Neural cell (in vitro differentiated cells): Measurements from ENCODE around the gene ATP5ME. TPM values are rescaled to one million over a fixed set of nuclear protein-coding genes. Genes with fewer than 3 reads are reported as not detected.

ENCODE experiments used
- H2AFZ ChIP-seq: fragments of 200-600, 300-800 bp; sonication (generic), shearing (Covaris generic); 2 replicates; pipeline ENCODE4 v1.6.0; 2014; ENCODE audit warnings: low read depth, mild to moderate bottlenecking, antibody characterized with exemption, low read length, moderate library complexity
- H3F3A ChIP-seq: fragments of 200-600 bp; shearing (Covaris generic); 2 replicates; pipeline ENCODE4 v1.6.1; 2016; ENCODE audit warnings: mild to moderate bottlenecking, moderate library complexity, mixed read lengths, antibody characterized with exemption, low read length; ENCODE audit not compliant: insufficient read depth, poor library complexity, severe bottlenecking
- H3K27ac ChIP-seq: fragments of 200-600, 300-800 bp; sonication (generic), shearing (Covaris generic); 2 replicates; pipeline ENCODE4 v1.5.1; 2014; ENCODE audit warnings: mild to moderate bottlenecking, low read length, moderate library complexity
- H3K27me3 ChIP-seq: fragments of 300-800, 200-600 bp; sonication (generic), shearing (Covaris generic); 2 replicates; pipeline ENCODE4 v1.6.0; 2014; ENCODE audit warnings: mild to moderate bottlenecking, low read depth, low read length, moderate library complexity; ENCODE audit not compliant: insufficient read depth
- H3K36me3 ChIP-seq: fragments of 300-800, 200-600 bp; sonication (generic), shearing (Covaris generic); 2 replicates; pipeline ENCODE4 v1.5.1; 2014; ENCODE audit warnings: mild to moderate bottlenecking, antibody characterized with exemption, low read length, moderate library complexity; ENCODE audit not compliant: insufficient read depth
- H3K4me2 ChIP-seq: fragments of 300-800, 200-600 bp; sonication (generic), shearing (Covaris generic); 2 replicates; pipeline ENCODE4 v1.6.0; 2014; ENCODE audit warnings: mild to moderate bottlenecking, low read length
- H3K4me3 ChIP-seq: fragments of 300-800, 200-600 bp; sonication (generic), shearing (Covaris generic); 2 replicates; pipeline ENCODE4 v1.5.1; 2014; ENCODE audit warnings: mild to moderate bottlenecking, low read length, moderate library complexity
- H3K79me2 ChIP-seq: fragments of 200-600 bp; shearing (Covaris generic); replicated peaks from 2 replicates; pipeline ENCODE4 v1.6.0; 2014; ENCODE audit warnings: mild to moderate bottlenecking, low read length, moderate library complexity; ENCODE audit not compliant: insufficient read depth
- H3K9ac ChIP-seq: fragments of 300-800, 200-600 bp; sonication (generic), shearing (Covaris generic); 2 replicates; pipeline ENCODE4 v1.6.1; 2016; ENCODE audit warnings: mild to moderate bottlenecking, low read length, mixed read lengths
- H3K9me2 ChIP-seq: fragments of 200-600 bp; shearing (Covaris generic); 2 replicates; pipeline ENCODE4 v1.6.1; 2016; ENCODE audit warnings: mild to moderate bottlenecking, low read length, mixed read lengths; ENCODE audit not compliant: insufficient read depth
- H3K9me3 ChIP-seq: fragments of 200-600, 300-800 bp; sonication (generic), shearing (Covaris generic); 2 replicates; pipeline ENCODE4 v1.6.1; 2016; ENCODE audit warnings: mild to moderate bottlenecking, mixed run types, low read length, moderate library complexity, mixed read lengths
- H4K20me1 ChIP-seq: fragments of 200-600 bp; shearing (Covaris generic); 2 replicates; pipeline ENCODE4 v1.6.1; 2016; ENCODE audit warnings: mild to moderate bottlenecking, mixed run types; ENCODE audit not compliant: insufficient read depth
- EP300 ChIP-seq: fragments of 450-650 bp; conservative IDR thresholded peaks from 2 replicates; pipeline ENCODE4 v1.6.1; 2014; ENCODE audit warnings: antibody characterized with exemption, mild to moderate bottlenecking, moderate library complexity; ENCODE audit not compliant: poor library complexity, severe bottlenecking
- EZH2 ChIP-seq: fragments of 200-600, 300-800 bp; shearing (Covaris generic), sonication (generic); IDR thresholded peaks from 2 replicates; pipeline ENCODE4 v1.6.1; 2014; ENCODE audit warnings: antibody characterized with exemption, low read length, borderline replicate concordance, mild to moderate bottlenecking; ENCODE audit not compliant: insufficient read depth, poor library complexity, severe bottlenecking
- MXI1 ChIP-seq: fragments of 450-650 bp; conservative IDR thresholded peaks from 2 replicates; pipeline ENCODE4 v1.6.1; 2014; ENCODE audit warnings: antibody characterized with exemption, mild to moderate bottlenecking; ENCODE audit not compliant: poor library complexity, severe bottlenecking
- POLR2AphosphoS5 ChIP-seq: IDR thresholded peaks from 2 replicates; pipeline ENCODE4 v1.6.1; 2012
- RAD21 ChIP-seq: fragments of 450-650 bp; conservative IDR thresholded peaks from 2 replicates; pipeline ENCODE4 v1.6.1; 2014; ENCODE audit warnings: antibody characterized with exemption, mild to moderate bottlenecking, moderate library complexity
- REST ChIP-seq: IDR thresholded peaks from 2 replicates; pipeline ENCODE4 v1.6.1; 2012; ENCODE audit warnings: borderline replicate concordance
- SMC3 ChIP-seq: fragments of 450-650 bp; conservative IDR thresholded peaks from 2 replicates; pipeline ENCODE4 v1.6.1; 2014; ENCODE audit warnings: antibody characterized with exemption, mild to moderate bottlenecking, moderate library complexity; ENCODE audit not compliant: poor library complexity
- TAF1 ChIP-seq: IDR thresholded peaks from 2 replicates; pipeline ENCODE4 v1.6.1; 2012; ENCODE audit warnings: low read depth
- polyA plus RNA-seq: library from polyadenylated mRNA; depleted of rRNA; stranded (reverse); fragments of >200 nt; gene quantifications from 2 replicates; pipeline ENCODE4 v1.2.3, GENCODE V29; 2014
- TF ChIP-seq, protein P1 (sequence below): fragments of 450-650 bp; IDR thresholded peaks from 2 replicates; pipeline ENCODE4 v1.5.1; 2014; ENCODE audit warnings: antibody characterized with exemption, mild to moderate bottlenecking, moderate library complexity; ENCODE audit not compliant: poor library complexity, severe bottlenecking

Gene ATP5ME
- polyA plus RNA-seq, 1 donor from 2014 or later = 156 TPM

- Histone ChIP-seq H3K9ac (no peak overlapping the region), H3K27ac (no peak overlapping the region), H3K79me2 (no peaks in the 10 kb centered on the region)
Measured at GRCh38 chr4:637536-638280, 36.4 kb downstream of the ATP5ME start.

DNA sequence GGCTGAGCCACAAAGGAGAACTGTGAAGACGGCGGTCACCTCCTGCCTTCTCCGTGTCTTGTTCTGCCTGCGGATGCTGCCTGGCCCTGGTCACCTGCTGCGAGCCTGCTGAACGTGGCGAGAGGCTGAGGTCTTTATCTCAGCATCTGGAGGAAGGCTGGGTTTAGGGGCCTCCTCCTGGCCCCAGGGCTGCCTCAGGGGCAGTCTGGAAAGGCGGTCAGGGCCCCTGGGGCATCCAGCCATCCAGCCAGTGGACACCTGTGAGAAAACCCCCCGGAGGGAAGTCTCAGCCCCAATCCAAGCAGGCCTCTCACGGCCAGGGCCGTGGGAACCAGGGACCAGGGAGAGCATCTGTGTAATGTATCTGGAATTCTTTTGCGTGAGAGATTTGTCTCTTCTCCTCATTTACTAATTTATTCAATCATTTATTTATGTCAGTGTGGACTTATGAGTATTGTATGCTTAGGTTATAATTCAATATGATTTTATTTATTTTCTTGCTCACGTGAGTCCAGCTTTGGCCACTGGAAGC lies 37.4 kb downstream of the ATP5ME start:
- H3K9ac ChIP-seq = no peak overlapping the region
- H3K79me2 ChIP-seq = no peaks in the 10 kb centered on the region
- H3K27me3 ChIP-seq = no peaks in the 10 kb centered on the region
- H2AFZ ChIP-seq = no peak overlapping the region
- no peaks in the 10 kb centered on the region for H4K20me1 ChIP-seq
- no peaks in the 10 kb centered on the region for H3F3A ChIP-seq
- no peaks in the 10 kb centered on the region for H3K36me3 ChIP-seq
- no peak overlapping the region for H3K27ac ChIP-seq
- no peak overlapping the region for H3K4me2 ChIP-seq
- no peaks in the 10 kb centered on the region for H3K9me3 ChIP-seq
- no peak overlapping the region for H3K4me3 ChIP-seq
- H3K9me2 ChIP-seq = no peaks in the 10 kb centered on the region
- TF ChIP-seq EZH2 (no peak), MXI1 (no peak), SMC3 (no peak), RAD21 (no peak), EP300 (no peak), TAF1 (no peak), POLR2AphosphoS5 (no peak)
- TF ChIP-seq, protein P1, sequence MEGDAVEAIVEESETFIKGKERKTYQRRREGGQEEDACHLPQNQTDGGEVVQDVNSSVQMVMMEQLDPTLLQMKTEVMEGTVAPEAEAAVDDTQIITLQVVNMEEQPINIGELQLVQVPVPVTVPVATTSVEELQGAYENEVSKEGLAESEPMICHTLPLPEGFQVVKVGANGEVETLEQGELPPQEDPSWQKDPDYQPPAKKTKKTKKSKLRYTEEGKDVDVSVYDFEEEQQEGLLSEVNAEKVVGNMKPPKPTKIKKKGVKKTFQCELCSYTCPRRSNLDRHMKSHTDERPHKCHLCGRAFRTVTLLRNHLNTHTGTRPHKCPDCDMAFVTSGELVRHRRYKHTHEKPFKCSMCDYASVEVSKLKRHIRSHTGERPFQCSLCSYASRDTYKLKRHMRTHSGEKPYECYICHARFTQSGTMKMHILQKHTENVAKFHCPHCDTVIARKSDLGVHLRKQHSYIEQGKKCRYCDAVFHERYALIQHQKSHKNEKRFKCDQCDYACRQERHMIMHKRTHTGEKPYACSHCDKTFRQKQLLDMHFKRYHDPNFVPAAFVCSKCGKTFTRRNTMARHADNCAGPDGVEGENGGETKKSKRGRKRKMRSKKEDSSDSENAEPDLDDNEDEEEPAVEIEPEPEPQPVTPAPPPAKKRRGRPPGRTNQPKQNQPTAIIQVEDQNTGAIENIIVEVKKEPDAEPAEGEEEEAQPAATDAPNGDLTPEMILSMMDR = no peak

More at GRCh38 chr4:637536-638280, 36.4 kb downstream of the ATP5ME start:
- no peaks in the 10 kb centered on the region for H3K9me3 ChIP-seq
- H3K4me2 ChIP-seq = no peak overlapping the region
- no peaks in the 10 kb centered on the region for H3K9me2 ChIP-seq
- H3K27me3 ChIP-seq = no peaks in the 10 kb centered on the region
- no peak overlapping the region for H3K4me3 ChIP-seq
- TF ChIP-seq REST (no peak), SMC3 (no peak), MXI1 (no peak), TAF1 (no peak), POLR2AphosphoS5 (no peak), EP300 (no peak), EZH2 (no peak), RAD21 (no peak)
- TF ChIP-seq, protein P1 = no peak
- H2AFZ ChIP-seq = no peak overlapping the region
- H3F3A ChIP-seq = no peaks in the 10 kb centered on the region
- H4K20me1 ChIP-seq = no peaks in the 10 kb centered on the region
- H3K36me3 ChIP-seq = no peaks in the 10 kb centered on the region
